NAMALWA (cell line): ENCODE results near the gene KRT5.
"Not testable (repeated sequence)": the region's sequence is repeated elsewhere in the genome, so short reads cannot be mapped to it uniquely, and the experiment has no call there.

ENCODE experiments used
- DNase-seq: peaks from one replicate; pipeline ENCODE4 v3.0.0-alpha.2; 2015; ENCODE audit warnings: low spot score

The KRT5 gene

DNA sequence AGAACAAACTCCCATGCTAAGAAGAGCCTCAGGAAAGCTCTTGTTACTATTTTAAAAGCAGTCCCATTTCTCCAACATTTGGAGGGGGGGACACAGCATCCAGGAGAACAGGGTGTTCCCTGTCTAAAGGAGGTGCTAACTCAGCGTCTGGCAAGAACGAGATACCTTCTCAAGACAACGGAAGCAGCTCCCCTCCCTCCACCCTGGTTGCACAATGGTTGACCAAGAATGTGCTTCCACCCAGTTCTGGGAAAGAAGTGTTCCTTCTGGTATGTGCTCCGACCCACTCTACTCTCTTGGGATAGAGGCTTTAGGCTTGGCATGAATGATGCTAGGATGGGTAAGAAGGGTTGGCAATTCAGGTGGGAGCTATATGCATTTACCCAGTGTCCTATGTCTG, 25.7 kb downstream of the KRT5 start:
- no peak for DNase-seq

DNA sequence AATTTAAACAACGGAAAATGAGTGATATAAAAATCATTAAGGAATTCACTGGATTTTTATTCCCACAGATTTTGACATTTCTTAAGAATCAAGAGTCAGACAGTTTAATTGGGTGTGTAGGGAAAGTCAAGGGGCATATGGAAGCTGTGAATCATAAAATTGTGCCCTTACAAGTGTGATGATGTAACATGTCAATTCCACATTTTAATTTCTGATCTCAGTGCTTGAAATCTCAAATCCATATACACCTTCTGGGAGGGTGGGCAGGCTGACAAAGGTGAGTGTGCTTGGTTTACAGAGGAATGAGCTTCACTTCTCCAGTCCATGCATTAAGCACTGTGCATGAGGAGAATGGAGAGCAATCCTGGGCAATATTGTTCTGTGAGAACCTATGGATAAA, 26.1 kb downstream of the KRT5 start:
- no peak for DNase-seq

DNA sequence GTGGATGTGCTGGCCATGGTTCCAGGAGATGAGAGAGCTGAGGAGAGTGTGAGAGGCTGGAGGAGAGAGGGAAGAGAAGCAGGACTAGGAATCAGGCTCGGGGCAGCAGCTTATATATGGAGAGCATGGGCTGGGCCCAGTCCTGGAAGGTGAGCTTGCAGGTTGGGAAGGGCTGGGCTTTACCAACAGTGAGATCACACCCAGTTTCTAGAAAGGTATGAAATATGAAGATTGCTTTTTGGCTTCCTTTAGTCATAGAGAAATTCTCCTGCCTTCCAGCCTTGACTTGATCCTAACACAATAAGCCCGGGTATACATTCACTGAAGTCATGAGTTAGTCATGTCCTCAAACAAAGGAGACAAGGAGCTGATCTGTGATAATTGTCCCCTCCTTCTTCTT, 27.0 kb downstream of the KRT5 start, which contains the start of gene KRT6A:
Gene KRT6A (minus strand): TSS at position 86 of the 400 bp plus-strand sequence. CDS start 69 bp downstream, at position 17.
- no peak for DNase-seq

DNA sequence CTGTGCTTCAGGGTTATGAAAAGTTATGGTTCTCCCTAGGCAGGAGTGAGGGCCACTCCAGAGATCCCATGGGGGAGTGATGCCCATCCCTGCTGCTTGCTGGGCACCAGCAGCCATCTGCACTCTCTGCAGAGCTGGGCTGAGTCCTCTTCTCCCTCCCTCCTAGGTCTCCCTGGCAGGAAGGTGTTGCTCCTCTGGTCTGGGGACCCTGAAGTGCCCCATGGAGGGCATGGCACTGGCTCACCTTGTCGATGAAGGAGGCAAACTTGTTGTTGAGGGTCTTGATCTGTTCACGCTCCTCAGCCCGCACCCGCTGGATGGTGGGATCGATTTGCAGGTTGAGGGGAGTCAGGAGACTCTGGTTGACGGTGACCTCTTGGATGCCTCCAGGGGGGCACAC, 27.8 kb downstream of the KRT5 start:
- DNase-seq: not testable (repeated sequence)

DNA sequence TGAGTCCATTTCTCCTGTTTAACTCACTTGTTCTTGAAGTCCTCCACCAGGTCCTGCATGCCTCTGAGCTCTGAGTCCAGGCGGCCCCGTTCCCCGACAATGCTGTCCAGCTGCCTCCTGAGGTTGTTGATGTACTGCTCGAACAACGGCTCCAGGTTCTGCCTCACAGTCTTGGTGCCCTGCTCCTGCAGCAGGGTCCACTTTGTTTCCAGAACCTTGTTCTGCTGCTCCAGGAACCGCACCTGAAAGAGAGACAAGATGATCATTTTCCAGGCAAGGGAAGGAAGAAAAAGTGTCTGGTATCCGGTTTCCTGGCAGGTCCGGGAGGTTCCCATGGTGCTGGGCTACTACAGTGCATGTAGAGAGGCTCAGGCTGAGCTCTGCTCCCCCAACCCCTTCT, 28.7 kb downstream of the KRT5 start:
- DNase-seq: not testable (repeated sequence)

DNA sequence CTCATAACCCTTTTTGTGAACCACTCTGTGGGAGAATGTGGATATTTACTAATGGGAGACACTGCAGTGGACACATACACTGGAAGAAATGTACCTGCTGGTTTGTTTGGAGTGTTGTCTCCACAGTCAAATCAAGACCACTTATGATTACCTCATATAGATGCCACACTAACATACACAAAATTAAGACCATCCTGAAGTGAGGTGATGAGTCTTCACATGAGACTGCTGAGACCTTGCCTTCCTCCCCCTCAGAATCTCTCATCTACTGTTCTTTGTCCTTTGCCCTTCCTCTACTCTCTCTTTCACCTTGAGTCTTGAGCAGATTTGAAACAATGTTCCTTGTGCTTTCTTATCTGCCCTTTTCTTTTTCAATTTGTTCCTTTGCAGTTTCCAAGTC, 31.5 kb downstream of the KRT5 start:
- no peak for DNase-seq

DNA sequence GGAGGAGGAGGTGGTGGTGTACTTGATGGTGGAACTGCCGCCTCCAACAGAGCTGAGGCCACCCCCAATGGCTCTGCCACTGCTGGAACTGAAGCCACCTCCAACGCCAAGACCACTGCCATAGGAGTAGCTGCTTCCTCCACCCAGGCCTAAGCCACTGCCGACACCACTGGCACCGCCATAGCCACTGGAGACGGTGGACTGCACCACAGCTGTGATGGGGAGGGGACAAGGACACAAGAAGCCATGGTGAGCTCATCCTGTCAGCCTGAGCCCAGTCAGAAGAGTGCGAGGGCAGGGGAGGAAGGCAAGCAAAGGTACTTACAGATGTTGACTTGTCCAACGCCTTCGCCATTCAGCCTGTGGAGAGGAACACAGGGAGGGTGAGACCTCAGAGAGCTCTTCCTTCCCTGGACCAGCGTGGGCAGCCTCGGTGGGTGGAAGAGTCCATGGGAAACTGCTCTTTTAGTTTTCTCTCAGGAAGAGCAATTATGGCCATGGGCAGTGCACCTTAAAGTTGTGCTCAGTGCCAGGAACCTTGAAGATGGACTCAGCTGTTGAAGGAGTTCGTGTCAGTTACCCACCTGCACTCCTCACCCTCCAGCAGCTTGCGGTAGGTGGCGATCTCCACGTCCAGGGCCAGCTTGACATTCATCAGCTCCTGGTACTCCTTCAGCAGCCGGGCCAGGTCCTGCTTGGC, 32.3 kb downstream of the KRT5 start:
- not testable (repeated sequence) for DNase-seq

DNA sequence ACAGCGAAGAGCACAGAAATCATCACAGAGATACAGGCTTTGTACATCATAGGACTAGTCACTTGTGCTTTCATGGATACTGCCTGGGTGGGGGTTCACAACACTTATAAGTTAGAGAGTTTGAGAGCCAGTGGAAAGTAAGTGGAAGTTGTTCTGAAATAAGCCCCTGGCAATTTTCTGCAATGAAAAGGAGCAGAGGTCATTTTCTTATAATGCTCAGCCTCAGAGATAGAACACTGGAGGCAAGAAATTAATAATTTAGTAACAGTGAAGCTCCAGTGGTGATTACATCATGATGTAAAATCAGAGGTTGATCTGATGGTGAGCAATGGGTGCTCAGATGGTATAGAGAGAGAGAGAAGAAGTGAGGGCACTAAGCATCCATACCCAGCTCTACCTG, 33.0 kb downstream of the KRT5 start:
- no peak for DNase-seq

DNA sequence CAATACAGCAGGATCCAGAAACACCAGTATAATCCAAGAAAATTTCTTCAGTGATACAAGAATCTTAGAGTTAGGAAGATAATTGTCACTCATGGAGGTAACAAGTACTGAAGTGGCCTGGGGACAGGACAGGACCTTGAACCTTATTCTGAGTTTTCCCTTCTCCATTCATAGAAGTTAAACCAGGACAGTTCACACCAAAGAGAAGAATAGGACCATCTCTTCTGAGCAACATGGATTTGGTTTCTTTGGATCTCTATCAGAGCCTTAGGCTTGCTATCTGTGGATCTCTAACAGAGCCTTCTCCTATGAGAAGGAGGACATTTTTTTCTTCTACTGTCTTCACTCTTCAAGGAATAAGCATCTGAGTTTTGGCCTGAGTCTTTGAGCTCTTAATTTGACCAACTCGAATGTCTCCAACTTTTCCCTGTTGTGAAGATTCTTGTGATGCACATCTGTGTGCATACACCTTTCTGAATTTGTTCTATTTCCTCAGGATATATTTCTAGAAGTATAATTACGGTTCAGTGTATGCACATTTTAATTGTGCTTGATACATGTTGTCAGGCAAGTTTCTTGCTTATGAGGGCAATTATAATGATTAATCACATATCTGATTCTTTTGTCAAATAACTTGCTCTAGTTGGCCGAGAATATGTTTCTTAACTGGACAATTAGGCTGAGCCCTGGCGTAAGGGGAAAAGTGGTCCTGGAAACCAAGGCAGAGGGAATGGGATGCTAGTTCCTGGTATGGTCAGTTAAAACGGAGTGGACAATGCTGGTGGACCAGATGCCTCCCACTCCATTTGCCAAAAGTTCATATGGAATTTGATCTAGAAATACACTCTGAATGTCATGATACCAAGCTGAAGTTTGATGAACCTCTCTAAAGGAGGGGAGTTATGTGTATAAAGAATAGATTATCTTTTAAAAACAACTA, 33.8 kb downstream of the KRT5 start:
- DNase-seq: no peak

DNA sequence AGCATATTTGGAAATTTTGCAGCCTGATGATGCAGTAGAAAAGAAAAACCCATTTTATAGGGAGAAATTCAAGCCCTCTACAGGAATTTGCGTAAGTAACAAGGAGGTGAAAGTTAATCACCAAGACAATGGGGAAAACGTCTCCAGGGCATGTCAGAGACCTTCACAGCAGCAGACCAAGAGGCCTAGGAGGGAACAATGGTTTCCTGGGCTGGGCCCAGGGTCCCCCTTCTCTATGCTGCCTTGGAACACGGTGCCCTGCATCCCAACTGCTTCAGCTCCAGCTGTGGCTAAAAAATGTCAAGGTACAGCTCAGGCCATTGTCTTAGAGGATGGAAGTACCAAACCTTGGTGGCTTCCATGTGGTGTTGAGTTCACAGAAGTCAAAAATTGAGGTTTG, 40.1 kb downstream of the KRT5 start:
- no peak for DNase-seq

DNA sequence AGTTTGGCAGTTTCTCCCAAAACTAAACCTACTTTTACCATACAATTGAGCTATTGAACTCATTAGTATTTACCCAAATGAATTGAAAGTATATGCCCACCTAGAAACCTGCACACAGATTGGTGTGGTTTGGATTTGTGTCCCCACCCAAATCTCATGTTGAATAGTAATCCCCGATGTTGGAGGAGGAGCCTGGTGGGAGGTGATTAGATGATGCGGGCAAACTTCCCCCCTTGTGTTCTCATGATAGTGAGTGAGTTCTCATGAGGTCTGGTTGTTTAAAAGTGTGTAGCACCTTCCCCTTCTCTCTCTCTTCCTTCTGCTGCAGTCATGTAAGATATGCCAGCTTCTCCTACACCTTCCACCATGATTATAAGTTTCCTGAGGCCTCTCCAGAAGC, 42.5 kb downstream of the KRT5 start:
- DNase-seq: no peak

DNA sequence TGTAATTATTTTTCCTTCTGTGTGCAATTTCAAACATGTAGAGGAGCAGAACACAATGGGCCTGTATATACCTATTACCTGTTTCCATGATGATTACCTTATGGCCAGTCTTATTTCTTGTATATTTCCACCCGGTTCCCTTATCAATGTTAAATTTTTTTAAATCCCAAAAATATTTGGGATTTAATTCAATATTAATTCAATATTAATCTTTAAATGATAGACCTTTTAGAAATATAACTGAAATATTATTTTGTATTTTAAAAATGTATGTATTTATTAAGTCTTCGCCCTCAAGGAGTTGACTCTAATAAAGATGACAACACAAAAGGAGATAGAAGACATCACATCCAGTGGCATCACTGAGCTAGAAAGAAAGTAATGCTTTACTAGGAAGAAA, 46.0 kb downstream of the KRT5 start:
- DNase-seq: no peak

DNA sequence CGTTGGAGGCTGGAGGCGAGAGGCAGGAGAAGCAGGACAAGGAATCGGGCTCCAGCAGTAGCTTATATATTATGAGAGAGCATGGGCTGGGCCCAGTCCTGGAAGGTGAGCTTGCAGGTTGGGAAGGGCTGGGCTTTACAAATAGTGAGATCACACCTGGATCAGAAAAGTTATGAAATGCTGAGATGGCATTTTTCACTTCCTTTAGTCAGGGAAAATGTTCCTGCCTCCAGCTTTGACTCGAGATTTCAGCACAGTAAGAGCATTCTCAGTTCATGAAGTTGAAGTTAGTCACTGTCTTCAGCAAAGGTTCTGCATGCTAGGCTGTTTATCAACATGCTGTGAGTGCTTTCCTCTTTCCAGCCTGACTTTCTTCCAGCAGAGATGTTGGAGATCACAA, 46.4 kb downstream of the KRT5 start, which contains the start of gene KRT6C:
Gene KRT6C (minus strand): TSS at position 38 of the 400 bp plus-strand sequence. CDS start 68 bp downstream, outside the sequence.
- DNase-seq: no peak

DNA sequence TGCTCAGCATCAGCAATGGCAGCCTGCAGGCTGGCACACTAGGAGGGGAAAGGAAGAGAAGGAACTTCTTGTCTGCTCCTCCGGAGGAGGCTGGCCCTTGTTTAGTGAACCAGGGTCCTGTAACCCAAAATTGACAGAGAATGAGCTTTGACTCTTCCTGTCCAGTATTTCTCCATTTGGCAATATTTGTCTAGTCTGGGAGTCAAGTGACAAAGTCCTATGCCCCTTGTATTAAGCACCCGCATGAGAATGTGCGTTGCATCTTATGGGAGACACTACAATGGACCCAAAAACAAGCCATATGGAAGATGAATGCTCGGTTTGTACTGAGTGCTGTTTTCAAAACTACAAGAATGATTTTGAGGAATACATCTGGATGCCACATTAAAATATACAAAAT, 50.3 kb downstream of the KRT5 start:
- DNase-seq: no peak

DNA sequence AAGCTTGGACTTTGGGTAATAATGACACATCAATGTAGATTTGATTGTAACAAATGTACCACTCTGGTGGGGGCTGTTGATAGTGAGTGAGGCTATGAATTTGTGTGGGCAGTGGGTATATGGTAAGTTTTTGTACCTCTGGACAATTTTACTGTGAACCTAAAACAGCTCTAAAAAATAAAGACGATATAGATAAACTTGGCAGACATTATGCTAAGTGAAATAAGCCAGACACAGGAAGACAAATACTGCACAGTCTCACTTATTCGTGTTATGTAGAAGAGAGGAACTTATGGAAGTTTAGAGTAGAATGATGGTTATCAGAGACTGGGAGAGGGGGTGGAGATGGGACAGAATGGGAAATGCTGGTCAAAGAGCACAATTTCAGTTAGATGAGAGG, 55.3 kb downstream of the KRT5 start:
- DNase-seq: no peak
